GM20000 (cell line): Measurements from ENCODE around the gene VTI1A.

ENCODE experiments used
- DNase-seq: peaks from one replicate; pipeline ENCODE4 v3.0.0; 2012; ENCODE audit warnings: low spot score
- TF ChIP-seq, protein P1 (sequence below): IDR thresholded peaks from 2 replicates; pipeline ENCODE4 v1.5.1; 2012; ENCODE audit warnings: mild to moderate bottlenecking, control low read depth; ENCODE audit errors: extremely low read depth, missing control alignments

Gene VTI1A

DNA sequence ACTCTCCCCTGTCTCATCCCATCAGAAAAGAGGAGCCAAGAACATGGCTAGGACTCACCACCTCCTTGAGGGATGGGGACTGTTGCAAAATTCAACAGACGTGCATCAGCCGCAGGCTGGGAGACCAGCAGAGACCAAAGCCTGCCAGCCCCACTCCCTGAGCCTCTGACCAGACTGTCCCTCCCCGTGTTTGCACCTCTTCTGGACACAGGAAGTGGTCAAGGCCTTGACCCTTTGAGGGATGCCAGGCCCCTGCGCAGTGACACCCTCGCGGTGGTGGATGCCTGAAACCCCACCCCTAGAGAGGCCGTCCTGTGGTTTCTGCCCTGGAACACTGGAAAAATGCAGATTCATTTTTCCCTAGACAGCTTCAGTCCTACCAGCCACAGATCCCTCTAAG is 374.6 kb downstream of the VTI1A start:
- TF ChIP-seq, protein P1, sequence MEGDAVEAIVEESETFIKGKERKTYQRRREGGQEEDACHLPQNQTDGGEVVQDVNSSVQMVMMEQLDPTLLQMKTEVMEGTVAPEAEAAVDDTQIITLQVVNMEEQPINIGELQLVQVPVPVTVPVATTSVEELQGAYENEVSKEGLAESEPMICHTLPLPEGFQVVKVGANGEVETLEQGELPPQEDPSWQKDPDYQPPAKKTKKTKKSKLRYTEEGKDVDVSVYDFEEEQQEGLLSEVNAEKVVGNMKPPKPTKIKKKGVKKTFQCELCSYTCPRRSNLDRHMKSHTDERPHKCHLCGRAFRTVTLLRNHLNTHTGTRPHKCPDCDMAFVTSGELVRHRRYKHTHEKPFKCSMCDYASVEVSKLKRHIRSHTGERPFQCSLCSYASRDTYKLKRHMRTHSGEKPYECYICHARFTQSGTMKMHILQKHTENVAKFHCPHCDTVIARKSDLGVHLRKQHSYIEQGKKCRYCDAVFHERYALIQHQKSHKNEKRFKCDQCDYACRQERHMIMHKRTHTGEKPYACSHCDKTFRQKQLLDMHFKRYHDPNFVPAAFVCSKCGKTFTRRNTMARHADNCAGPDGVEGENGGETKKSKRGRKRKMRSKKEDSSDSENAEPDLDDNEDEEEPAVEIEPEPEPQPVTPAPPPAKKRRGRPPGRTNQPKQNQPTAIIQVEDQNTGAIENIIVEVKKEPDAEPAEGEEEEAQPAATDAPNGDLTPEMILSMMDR = no peak
- DNase-seq = no peak

DNA sequence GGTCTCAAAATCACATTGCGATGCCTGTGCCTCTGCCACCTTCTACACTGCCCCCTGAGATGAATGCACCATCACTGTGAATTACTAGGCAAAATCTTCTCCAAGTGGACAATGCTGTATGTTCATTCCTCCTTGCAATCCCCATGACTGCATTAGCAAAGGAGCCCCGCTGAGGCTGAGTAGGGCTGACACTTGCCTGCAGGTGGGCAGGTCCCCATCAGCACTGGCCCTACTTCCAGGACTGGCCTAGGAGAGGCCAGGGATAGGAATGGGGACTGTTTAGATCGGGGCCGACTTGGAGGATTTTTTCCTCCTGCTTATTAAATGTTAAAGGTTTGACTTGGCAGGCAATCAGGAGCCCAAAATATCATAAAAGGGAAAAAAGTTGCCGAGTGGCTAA is 376.0 kb downstream of the VTI1A start:
- no peak for DNase-seq
- TF ChIP-seq, protein P1 = no peak

DNA sequence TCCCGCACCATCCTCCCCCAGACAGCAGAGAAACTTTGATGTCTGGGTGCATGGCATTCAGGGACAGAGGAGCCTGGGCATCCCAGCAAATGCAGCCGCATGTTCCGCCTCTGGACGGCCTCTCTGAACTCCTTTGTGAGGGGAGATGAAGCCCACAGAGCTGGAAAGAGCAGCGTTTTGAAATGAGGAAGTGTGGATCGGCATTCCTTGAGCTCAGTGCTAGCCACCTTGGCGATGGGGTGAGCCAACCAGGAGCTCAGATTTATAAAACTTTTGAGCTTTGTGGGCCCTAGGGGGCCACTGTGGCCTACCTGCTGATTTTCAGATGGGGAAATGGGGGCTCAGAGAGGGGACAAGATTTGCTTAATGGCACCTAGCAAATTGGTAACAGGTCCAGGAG is 376.6 kb downstream of the VTI1A start:
- TF ChIP-seq, protein P1 = no peak
- DNase-seq = no peak

DNA sequence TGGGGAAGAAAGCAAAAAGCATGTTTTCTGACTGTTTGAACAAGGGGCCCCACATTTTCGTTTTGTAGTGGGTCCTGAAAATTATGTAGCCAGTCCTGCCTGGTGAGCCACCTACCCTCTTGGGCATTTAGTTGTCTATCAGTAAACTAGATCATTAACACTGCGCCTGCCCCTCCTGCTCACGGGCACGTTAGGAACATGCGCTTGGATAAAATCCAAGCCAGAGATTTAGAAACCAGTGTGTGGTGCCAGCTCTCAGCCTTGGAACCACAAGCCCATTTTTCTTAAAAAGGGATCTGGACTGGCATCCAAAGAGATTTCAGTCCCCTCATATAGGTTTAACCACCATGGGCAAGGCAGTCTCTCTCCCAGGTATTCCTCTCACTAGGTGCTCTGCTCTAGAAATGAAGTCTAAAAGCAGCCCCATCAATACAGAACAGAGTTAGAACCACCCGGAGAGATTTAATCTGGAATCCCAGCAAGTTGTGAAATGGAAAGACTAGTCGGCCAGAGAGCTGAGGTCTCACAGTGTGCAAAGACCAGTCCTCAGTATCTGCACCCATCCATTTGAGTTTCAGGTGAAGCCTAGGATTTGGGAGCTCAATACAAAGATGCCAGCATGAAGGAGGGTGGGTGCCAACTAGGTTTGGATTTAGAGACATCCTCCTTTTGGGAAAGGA is 379.1 kb downstream of the VTI1A start:
- TF ChIP-seq, protein P1 = no peak
- DNase-seq = no peak

DNA sequence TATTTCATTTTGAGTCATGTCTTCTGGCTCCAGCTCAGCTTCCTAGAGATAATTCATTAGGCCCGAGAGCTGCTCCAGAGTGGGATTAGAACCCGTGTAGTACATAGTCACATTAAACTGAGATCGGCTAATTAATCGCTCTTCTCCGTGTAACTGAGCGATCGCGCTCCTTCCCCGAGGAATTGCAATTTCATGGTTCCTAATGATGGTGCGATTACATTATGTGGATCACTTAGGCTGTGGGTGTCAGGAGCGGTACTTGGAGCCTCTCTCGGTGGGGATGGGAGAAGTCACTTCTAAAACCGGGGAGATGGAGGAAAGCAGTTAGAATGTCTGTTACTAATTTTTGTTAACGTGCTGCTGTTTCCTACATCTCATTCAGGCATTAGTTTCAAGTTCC is 380.1 kb downstream of the VTI1A start:
- no peak for DNase-seq
- TF ChIP-seq, protein P1 = no peak

DNA sequence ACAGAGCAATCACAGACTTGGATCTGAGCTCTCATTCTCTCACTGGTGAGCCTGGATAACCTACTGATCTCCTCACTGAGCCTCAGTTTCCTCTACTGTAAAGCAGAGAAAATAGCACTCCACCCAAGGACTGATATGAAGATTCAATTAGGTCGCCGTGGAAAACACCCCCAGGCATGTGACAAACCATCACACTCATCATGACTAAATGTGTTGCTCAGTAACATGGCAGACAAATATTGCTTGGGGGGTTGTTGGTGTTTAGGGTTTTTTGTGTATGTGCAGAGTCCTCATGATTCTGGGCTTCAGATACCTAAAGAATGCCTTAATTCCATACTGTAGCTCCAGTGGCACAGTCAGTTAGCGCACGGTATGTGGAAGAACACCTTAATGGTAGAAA is 380.9 kb downstream of the VTI1A start:
- DNase-seq = no peak
- TF ChIP-seq, protein P1 = no peak

DNA sequence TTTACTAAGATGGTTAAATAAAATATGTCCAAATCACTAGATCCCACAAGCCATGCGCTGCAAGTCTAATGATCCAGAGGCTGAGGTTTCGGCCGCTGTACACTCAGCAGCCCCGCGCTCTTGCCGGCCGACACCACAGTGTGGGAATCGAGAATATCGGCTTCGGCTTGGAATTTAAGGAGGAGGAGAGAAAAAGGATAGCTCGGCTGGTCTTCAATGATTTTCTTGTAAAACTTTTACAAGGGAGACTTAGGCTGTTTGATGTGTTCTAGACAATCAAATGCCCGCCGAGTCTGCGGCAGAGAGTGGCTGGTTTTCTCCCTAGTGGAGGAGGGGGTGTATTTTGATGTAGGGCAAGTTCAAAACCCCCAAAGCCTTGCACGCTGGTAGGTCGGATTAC is 384.8 kb downstream of the VTI1A start:
- TF ChIP-seq, protein P1 = no peak
- no peak for DNase-seq
